ENCODE data around the gene ITFG1.
"Not testable (repeated sequence)": the region's sequence is repeated elsewhere in the genome, so short reads cannot be mapped to it uniquely, and the experiment has no call there.

GRCh38 chr16:47473004-47473403, 12.1 kb upstream of the ITFG1 start:
- not testable (repeated sequence) for TF ChIP-seq POLR2AphosphoS5 (IDR thresholded peaks at IDR 0.05; ENCODE audit: low read depth, low read length); ZNF558 (CRISPR knock-in tag; IDR thresholded peaks at IDR 0.05; ENCODE audit: borderline replicate concordance); HMGXB4 (CRISPR knock-in tag; IDR thresholded peaks at IDR 0.05; ENCODE audit: borderline replicate concordance in 1 of 2, low read depth in 1 of 2); SIN3A (IDR thresholded peaks at IDR 0.05; ENCODE audit: borderline replicate concordance, low read depth, low read length); ZNF629 (CRISPR knock-in tag; conservative IDR thresholded peaks at IDR 0.05); ZKSCAN1 (IDR thresholded peaks at IDR 0.05; ENCODE audit: low read length); ONECUT2 (CRISPR knock-in tag; IDR thresholded peaks at IDR 0.05); MAZ (IDR thresholded peaks at IDR 0.05; ENCODE audit: borderline replicate concordance, low read depth, low read length); MAZ (CRISPR knock-in tag; IDR thresholded peaks at IDR 0.05; ENCODE audit: low read depth); NCOA1 (CRISPR knock-in tag; IDR thresholded peaks at IDR 0.05); CTCF (CRISPR knock-in tag; IDR thresholded peaks at IDR 0.05); TAF15 (IDR thresholded peaks at IDR 0.05; ENCODE audit: low read depth, low read length, poor library complexity, severe bottlenecking); CEBPB (IDR thresholded peaks at IDR 0.05; ENCODE audit: borderline replicate concordance, low read depth, low read length); ZBTB43 (CRISPR knock-in tag; conservative IDR thresholded peaks at IDR 0.05)

Measured in HepG2 (cell line).